RWPE2 (cell line): ENCODE results near the gene ARSK.

Experiments used
- ATAC-seq: fragments of 200-7000 bp; cut with Tn5 transposase; 3 replicates; pipeline ENCODE4 v1.9.1; 2021; ENCODE audit warnings: low read depth
- DNase-seq: peaks from one replicate; pipeline ENCODE4 v3.0.0-alpha.2; 2020; ENCODE audit warnings: low spot score
- H3K27ac ChIP-seq: fragments of 450-650 bp; 2 replicates; pipeline ENCODE4 v1.5.1; 2017; ENCODE audit warnings: mild to moderate bottlenecking; ENCODE audit not compliant: poor library complexity, severe bottlenecking
- H3K27me3 ChIP-seq: fragments of 250-450 bp; sonication (Bioruptor Pico); 2 replicates; pipeline ENCODE4 v1.5.1; 2021; ENCODE audit warnings: mild to moderate bottlenecking, moderate library complexity; ENCODE audit not compliant: insufficient read depth, poor library complexity, severe bottlenecking
- H3K36me3 ChIP-seq: fragments of 250-450 bp; sonication (Bioruptor Pico); 2 replicates; pipeline ENCODE4 v1.5.1; 2020; ENCODE audit warnings: low read depth, mild to moderate bottlenecking, moderate library complexity
- H3K4me1 ChIP-seq: fragments of 250-450 bp; sonication (Bioruptor Pico); 2 replicates; pipeline ENCODE4 v1.5.1; 2021; ENCODE audit warnings: mild to moderate bottlenecking, moderate library complexity; ENCODE audit not compliant: insufficient read depth, poor library complexity, severe bottlenecking
- H3K4me3 ChIP-seq: fragments of 250-450 bp; sonication (Bioruptor Pico); 2 replicates; pipeline ENCODE4 v1.5.1; 2021; ENCODE audit warnings: mild to moderate bottlenecking, moderate library complexity; ENCODE audit not compliant: severe bottlenecking
- H3K9me3 ChIP-seq: fragments of 250-450 bp; sonication (Bioruptor Pico); 2 replicates; pipeline ENCODE4 v1.5.1; 2021; ENCODE audit warnings: mild to moderate bottlenecking, moderate library complexity; ENCODE audit not compliant: severe bottlenecking
- TF ChIP-seq, protein P1 (sequence below): fragments of 450-650 bp; IDR thresholded peaks from one replicate; pipeline ENCODE4 v1.5.1; 2017; ENCODE audit warnings: mild to moderate bottlenecking, moderate library complexity; ENCODE audit not compliant: poor library complexity, severe bottlenecking

Gene ARSK

DNA sequence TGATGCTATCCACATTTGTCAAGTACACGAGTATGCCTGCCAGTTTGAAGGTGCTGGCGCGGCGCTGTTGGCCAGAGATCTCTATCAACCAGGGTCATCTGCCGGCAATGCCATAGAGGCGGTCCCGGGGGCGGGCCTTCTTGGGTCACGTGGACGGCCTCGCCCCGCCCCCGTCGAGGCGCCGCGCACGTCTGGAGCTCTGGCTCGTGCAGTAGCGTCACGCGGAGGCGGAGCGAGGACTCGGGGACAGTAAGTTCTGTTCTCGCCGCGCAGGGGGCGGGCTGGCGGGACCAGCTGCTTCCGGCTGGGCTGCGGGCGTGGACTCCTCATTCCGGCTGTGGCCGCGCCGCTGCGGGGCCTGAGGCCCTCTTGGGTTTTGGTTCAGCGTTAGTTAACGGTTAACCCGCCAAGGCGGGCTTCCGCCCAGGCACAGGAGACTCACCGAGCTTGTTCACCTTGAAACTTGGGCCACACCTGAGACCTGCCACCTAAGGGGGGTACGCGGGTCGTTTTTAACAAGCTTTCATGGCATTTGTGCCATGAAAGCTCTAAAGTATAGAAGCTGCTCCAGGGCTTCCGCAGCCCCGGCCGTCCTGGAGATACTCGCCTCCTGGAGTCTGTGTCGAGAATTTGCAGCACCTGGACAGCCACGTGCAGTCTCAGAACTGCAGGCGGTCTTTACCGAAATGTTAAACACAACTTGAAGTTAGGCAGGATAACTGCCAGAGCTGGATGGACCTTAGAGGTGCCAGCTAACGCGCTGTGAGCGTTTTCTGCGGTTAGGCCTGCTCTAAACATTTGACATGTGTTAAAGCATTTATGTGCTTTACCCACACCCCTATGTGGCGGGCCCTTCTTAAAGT, 91.9 kb downstream of the ARSK start, which contains the start of gene RFESD:
Gene RFESD (plus strand): TSS at position 209 of the 863 bp plus-strand sequence. CDS start 5,495 bp downstream, outside the sequence.
- peak; percentile 99 for DNase-seq
- TF ChIP-seq, protein P1, sequence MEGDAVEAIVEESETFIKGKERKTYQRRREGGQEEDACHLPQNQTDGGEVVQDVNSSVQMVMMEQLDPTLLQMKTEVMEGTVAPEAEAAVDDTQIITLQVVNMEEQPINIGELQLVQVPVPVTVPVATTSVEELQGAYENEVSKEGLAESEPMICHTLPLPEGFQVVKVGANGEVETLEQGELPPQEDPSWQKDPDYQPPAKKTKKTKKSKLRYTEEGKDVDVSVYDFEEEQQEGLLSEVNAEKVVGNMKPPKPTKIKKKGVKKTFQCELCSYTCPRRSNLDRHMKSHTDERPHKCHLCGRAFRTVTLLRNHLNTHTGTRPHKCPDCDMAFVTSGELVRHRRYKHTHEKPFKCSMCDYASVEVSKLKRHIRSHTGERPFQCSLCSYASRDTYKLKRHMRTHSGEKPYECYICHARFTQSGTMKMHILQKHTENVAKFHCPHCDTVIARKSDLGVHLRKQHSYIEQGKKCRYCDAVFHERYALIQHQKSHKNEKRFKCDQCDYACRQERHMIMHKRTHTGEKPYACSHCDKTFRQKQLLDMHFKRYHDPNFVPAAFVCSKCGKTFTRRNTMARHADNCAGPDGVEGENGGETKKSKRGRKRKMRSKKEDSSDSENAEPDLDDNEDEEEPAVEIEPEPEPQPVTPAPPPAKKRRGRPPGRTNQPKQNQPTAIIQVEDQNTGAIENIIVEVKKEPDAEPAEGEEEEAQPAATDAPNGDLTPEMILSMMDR: peak; percentile 33
- Histone ChIP-seq H3K9me3 (no peaks in the 10 kb centered on the region), H3K27ac (peak within 1 kb of the TSS; percentile 58), H3K4me1 (peaks cover 7% of the 10 kb centered on the region), H3K36me3 (peaks cover 3% of the 10 kb centered on the region; the same call in 1 of the 2 replicates), H3K4me3 (peak within 1 kb of the TSS; percentile 34), H3K27me3 (no peaks in the 10 kb centered on the region)
- peak; percentile 95 for ATAC-seq

DNA sequence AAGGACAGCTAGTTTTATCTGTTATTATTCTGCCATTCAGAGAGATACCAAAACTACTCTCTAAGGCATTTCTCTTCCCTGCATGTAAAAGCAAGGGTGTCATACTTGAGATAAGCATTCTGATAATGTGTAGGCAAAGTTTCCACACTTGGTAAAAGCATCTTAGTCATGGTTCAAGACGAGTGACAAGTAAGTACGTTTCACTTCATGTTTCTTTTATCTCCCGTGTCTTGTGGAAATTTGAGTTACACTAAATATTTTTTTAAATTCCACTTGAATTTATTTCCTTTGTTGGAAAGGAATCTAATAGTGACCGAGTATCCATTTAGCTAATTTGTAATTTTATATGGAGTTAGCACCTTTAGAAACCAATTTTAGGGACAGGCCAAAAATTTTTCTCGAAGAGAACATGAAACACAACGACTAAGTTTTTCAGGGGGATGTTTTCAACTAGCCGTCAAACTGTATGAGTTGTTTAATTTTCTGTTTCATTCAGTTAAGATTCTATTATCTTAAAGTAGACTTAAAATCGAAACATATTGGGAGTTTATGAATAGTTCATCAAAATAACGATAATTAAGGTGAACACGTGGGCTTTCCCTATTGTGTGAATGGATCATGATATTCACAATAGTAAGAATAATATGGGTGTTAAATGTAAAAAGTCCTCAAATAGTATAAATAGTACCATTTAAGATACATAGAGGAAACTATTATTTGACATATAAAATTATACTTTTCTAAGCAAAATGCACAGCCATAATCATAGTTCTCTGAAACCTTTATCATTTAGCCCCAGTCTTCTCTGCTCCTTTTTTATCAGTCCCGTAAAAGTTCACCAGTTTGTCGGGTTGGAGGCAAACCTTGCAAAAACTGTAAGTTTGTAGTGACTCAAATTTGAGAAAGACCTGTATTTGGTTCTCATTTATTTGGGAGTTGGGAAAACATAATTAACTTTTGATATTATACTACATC, 93.3 kb downstream of the ARSK start:
- peaks cover 3% of the 10 kb centered on the region; the same call in 1 of the 2 replicates for H3K36me3 ChIP-seq
- no peak overlapping the region for H3K4me3 ChIP-seq
- H3K27me3 ChIP-seq: no peaks in the 10 kb centered on the region
- peak overlapping the region; percentile 58 for H3K27ac ChIP-seq
- TF ChIP-seq, protein P1: no peak
- peaks cover 7% of the 10 kb centered on the region for H3K4me1 ChIP-seq
- no peaks in the 10 kb centered on the region for H3K9me3 ChIP-seq
- ATAC-seq: no peak
- DNase-seq: no peak

DNA sequence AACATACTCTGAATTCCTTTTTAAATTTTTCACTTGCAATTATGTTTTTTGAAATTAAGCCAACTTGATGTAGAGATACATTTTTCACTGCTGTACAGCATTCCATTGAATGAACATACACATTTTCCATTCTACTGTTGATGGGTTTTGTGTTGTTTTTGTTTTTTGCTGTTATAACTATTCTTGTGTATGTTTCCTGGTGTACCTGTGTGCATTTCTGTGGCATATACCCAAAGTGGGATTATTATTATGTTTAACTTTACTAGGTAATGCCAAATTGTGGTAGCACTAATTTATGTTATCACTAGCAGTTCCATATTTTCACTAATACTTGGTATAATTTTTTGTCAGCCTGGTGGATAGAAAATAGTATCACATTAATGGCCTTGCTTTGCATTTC, 94.4 kb downstream of the ARSK start:
- H3K27ac ChIP-seq: no peak overlapping the region

DNA sequence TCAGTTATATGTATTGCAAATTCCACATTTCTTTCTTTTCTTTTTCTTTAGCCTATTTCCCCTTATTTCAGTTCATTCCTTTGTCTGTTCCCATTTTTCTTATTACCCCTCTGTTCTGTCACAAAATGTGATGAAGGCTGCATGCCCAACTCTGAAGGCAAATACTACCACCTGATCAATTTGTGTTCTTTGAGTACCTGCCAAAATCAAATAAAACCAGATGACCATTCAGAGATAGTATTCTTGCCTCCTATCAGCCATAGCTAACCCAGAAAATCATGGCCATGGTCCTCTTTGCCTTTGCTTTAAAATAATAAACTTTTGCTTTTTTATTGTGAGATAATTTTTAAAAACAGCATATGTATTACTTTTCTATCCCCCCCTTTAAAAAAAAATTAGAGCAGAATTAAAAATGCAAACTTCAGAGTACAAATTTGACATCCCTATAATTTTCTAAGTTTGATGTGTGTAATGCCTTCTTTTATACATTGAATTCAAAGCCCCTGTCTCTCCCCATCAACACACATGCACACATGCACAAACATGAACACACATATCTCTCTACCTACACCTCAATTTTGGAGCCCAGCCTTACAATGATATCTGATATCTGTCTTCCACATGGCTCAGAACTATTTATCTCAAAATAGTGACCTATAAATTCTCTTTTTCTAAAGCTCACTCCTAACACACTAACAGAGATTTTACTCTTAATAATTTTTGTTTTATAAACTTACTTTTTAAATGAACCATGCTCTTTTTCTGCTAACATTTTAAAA, 95.1 kb downstream of the ARSK start:
- TF ChIP-seq, protein P1: no peak
- DNase-seq: no peak
- H3K27ac ChIP-seq: no peak overlapping the region
- no peaks in the 10 kb centered on the region for H3K9me3 ChIP-seq
- ATAC-seq: no peak
- no peaks in the 10 kb centered on the region for H3K27me3 ChIP-seq
- H3K36me3 ChIP-seq: peaks cover 3% of the 10 kb centered on the region; the same call in 1 of the 2 replicates
- H3K4me3 ChIP-seq: no peak overlapping the region
- H3K4me1 ChIP-seq: peaks cover 7% of the 10 kb centered on the region

More for the DNA sequence above, 94.4 kb downstream of the ARSK start:
- no peaks in the 10 kb centered on the region for H3K27me3 ChIP-seq
- DNase-seq (no peak), ATAC-seq (no peak)
- TF ChIP-seq, protein P1: no peak
- H3K4me1 ChIP-seq: peaks cover 7% of the 10 kb centered on the region
- H3K36me3 ChIP-seq: peaks cover 3% of the 10 kb centered on the region; the same call in 1 of the 2 replicates
- H3K4me3 ChIP-seq: no peak overlapping the region
- no peaks in the 10 kb centered on the region for H3K9me3 ChIP-seq
